Body of pancreas (tissue), 4 donors: ENCODE results near the gene ADGRD1.

ENCODE experiments used
- POLR2A ChIP-seq, 3 donors: fragments of 450-650 bp; IDR thresholded peaks; one replicate each; pipeline ENCODE4 v1.6.1; 2016; ENCODE audit warnings: antibody characterized with exemption in 3 of 3, mild to moderate bottlenecking in 2 of 3
- TF ChIP-seq, protein P1 (sequence below), 7 experiments: fragments of 450-650 bp in 4 of 7; fragments of 200-600 bp in 3 of 7; sonication (generic) in 3 of 7; IDR thresholded peaks; one replicate each; pipeline ENCODE4 v1.5.1; 2016 to 2019; ENCODE audit warnings: antibody characterized with exemption in 7 of 7

DNA sequence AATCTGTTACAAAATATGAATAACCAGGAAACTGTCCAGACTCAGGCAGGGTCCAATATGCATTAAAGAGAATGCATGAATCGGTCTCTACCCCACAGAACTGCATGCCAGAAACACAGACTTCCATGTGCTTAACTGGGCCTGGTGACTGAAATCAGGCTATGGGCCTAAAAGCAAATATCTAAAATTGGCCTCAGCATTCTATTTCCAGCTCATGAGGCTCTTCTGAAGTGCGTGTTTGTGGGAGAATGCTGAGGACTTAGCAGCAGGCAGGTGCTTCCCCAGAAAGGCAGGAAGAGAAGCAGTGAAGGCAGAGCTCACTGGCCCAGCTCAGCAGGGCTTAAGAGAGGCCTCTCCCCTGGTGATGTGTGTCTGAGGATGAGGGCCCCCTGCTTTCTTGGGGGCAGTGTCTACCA is 48.5 kb downstream of the ADGRD1 start:
- TF ChIP-seq, protein P1, sequence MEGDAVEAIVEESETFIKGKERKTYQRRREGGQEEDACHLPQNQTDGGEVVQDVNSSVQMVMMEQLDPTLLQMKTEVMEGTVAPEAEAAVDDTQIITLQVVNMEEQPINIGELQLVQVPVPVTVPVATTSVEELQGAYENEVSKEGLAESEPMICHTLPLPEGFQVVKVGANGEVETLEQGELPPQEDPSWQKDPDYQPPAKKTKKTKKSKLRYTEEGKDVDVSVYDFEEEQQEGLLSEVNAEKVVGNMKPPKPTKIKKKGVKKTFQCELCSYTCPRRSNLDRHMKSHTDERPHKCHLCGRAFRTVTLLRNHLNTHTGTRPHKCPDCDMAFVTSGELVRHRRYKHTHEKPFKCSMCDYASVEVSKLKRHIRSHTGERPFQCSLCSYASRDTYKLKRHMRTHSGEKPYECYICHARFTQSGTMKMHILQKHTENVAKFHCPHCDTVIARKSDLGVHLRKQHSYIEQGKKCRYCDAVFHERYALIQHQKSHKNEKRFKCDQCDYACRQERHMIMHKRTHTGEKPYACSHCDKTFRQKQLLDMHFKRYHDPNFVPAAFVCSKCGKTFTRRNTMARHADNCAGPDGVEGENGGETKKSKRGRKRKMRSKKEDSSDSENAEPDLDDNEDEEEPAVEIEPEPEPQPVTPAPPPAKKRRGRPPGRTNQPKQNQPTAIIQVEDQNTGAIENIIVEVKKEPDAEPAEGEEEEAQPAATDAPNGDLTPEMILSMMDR (IDR thresholded peaks at IDR 0.05): no peak
- TF ChIP-seq POLR2A (IDR thresholded peaks at IDR 0.05): no peak
